ENCODE results near the gene DMXL1.

DNA sequence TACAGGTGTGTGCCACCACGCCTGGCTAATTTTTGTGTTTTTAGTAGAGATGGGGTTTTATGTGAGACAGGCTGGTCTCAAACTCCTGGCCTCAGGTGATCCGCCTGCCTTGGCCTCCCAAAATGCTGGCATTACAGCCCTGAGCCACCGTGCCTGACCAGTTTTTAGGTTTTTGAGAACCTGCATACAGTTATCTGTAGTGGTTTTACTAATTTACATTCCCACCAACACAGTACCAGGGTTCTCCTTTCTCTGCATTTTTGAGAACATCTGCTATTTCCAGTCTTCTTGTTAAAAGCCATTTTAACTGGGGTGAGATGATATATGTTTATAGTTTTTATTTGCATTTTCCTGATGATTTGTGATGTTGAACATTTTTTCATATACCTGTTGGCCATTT, 12.8 kb downstream of the DMXL1 start:
- no peak for TF ChIP-seq EP300 (IDR thresholded peaks at IDR 0.05)
- no peak for TF ChIP-seq MYC (IDR thresholded peaks at IDR 0.05; ENCODE audit: borderline replicate concordance, low read length)
- TF ChIP-seq, protein P1, sequence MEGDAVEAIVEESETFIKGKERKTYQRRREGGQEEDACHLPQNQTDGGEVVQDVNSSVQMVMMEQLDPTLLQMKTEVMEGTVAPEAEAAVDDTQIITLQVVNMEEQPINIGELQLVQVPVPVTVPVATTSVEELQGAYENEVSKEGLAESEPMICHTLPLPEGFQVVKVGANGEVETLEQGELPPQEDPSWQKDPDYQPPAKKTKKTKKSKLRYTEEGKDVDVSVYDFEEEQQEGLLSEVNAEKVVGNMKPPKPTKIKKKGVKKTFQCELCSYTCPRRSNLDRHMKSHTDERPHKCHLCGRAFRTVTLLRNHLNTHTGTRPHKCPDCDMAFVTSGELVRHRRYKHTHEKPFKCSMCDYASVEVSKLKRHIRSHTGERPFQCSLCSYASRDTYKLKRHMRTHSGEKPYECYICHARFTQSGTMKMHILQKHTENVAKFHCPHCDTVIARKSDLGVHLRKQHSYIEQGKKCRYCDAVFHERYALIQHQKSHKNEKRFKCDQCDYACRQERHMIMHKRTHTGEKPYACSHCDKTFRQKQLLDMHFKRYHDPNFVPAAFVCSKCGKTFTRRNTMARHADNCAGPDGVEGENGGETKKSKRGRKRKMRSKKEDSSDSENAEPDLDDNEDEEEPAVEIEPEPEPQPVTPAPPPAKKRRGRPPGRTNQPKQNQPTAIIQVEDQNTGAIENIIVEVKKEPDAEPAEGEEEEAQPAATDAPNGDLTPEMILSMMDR (IDR thresholded peaks at IDR 0.05): no peak
- TF ChIP-seq MAX (IDR thresholded peaks at IDR 0.05): no peak
- no peak for TF ChIP-seq KDM1A (IDR thresholded peaks at IDR 0.05; ENCODE audit: low read depth)
- no peak for TF ChIP-seq CBX8 (IDR thresholded peaks at IDR 0.05)
- TF ChIP-seq POLR2A (IDR thresholded peaks at IDR 0.05; ENCODE audit: low read length): no peak
- no peak for TF ChIP-seq NFE2L2 (conservative IDR thresholded peaks at IDR 0.05; ENCODE audit: low read length)
- no peak for TF ChIP-seq MAZ (IDR thresholded peaks at IDR 0.05; ENCODE audit: borderline replicate concordance, low read depth, low read length)
- no peak for TF ChIP-seq HDAC2 (IDR thresholded peaks at IDR 0.05)

Data from A549 (cell line).